HG03520 (cell line): ENCODE measurements around the gene NDUFB4.
"Not testable (repeated sequence)": the region's sequence is repeated elsewhere in the genome, so short reads cannot be mapped to it uniquely, and the experiment has no call there.

Source experiments
- ATAC-seq: cut with Tn5 transposase; IDR thresholded peaks from one replicate; pipeline ENCODE4 v1.9.1; 2021; ENCODE audit warnings: mild to moderate bottlenecking, moderate library complexity; ENCODE audit not compliant: unreplicated experiment

NDUFB4 gene

GRCh38 chr3:120636795-120637401, 40.8 kb downstream of the NDUFB4 start:
- no peak for ATAC-seq

GRCh38 chr3:120637851-120638559, 41.9 kb downstream of the NDUFB4 start:
- no peak for ATAC-seq

- ATAC-seq: not testable (repeated sequence)
Measured at GRCh38 chr3:120638820-120639219, 42.7 kb downstream of the NDUFB4 start.

GRCh38 chr3:120640231-120640630, 44.1 kb downstream of the NDUFB4 start:
- no peak for ATAC-seq

GRCh38 chr3:120641696-120642246, 45.6 kb downstream of the NDUFB4 start:
- ATAC-seq: no peak

- ATAC-seq: no peak
Measured at GRCh38 chr3:120642368-120642948, 46.3 kb downstream of the NDUFB4 start.

- ATAC-seq: no peak
Measured at GRCh38 chr3:120645083-120645845, 49.1 kb downstream of the NDUFB4 start.

GRCh38 chr3:120646771-120647432, 50.8 kb downstream of the NDUFB4 start:
- ATAC-seq: no peak

- no peak for ATAC-seq
Measured at GRCh38 chr3:120648290-120648689, 52.2 kb downstream of the NDUFB4 start.

- peak; percentile 61 for ATAC-seq
Measured at GRCh38 chr3:120649830-120650233, 53.7 kb downstream of the NDUFB4 start.

GRCh38 chr3:120650311-120650710, 54.2 kb downstream of the NDUFB4 start:
- ATAC-seq: no peak
